OCI-LY7 (cell line): ENCODE results near the gene ALG5. TPM values are rescaled to one million over a fixed set of nuclear protein-coding genes. Genes with fewer than 3 reads are reported as not detected.

Experiments used
- BruUV-seq: library from RNA; stranded (reverse); fragments of 400-500 nt; replicated peaks from 2 replicates; lab custom pipeline; 2021; lab: Mats Ljungman, UMichigan
- CTCF ChIA-PET: fragments of 300-600 bp; sonication (Branson Sonifier 250); formaldehyde crosslinking; loops from one replicate; lab custom pipeline; 2022; ENCODE audit warnings: antibody characterized with exemption; ENCODE audit not compliant: unreplicated experiment; lab: Charles Lee
- POLR2A ChIA-PET: fragments of 300-600 bp; sonication (Branson Sonifier 250); formaldehyde crosslinking; loops from one replicate; lab custom pipeline; 2022; ENCODE audit warnings: antibody characterized with exemption; lab: Charles Lee
- DNase-seq: peaks from one replicate; pipeline ENCODE4 v3.0.0-alpha.2; 2015; ENCODE audit warnings: low spot score
- H2AFZ ChIP-seq: fragments of 200-600 bp; sonication (generic), shearing (Covaris generic); 2 replicates; pipeline ENCODE4 v1.6.1; 2014; ENCODE audit warnings: mild to moderate bottlenecking, antibody characterized with exemption, low read length, moderate library complexity
- H3K27ac ChIP-seq: fragments of 200-600 bp; sonication (generic); 2 replicates; pipeline ENCODE4 v1.5.1; 2014; ENCODE audit warnings: mixed run types, low read depth, mild to moderate bottlenecking, moderate library complexity, low read length, inconsistent platforms; ENCODE audit not compliant: poor library complexity, severe bottlenecking
- H3K36me3 ChIP-seq: fragments of 200-600 bp; sonication (generic); 2 replicates; pipeline ENCODE4 v1.6.1; 2014; ENCODE audit warnings: mild to moderate bottlenecking, antibody characterized with exemption, low read length, moderate library complexity, mixed read lengths; ENCODE audit not compliant: insufficient read depth
- H3K4me1 ChIP-seq: fragments of 200-600 bp; sonication (generic); 2 replicates; pipeline ENCODE4 v1.5.1; 2014; ENCODE audit warnings: mild to moderate bottlenecking, low read length; ENCODE audit not compliant: insufficient read depth, poor library complexity, severe bottlenecking
- H3K4me2 ChIP-seq: fragments of 200-600 bp; sonication (generic); 2 replicates; pipeline ENCODE4 v1.6.1; 2014; ENCODE audit warnings: mild to moderate bottlenecking, low read length
- H3K4me3 ChIP-seq: fragments of 200-600 bp; sonication (generic); 2 replicates; pipeline ENCODE4 v1.5.1; 2014; ENCODE audit warnings: mild to moderate bottlenecking, low read depth, low read length; ENCODE audit not compliant: poor library complexity, severe bottlenecking
- H3K79me2 ChIP-seq: fragments of 200-600 bp; sonication (generic); 2 replicates; pipeline ENCODE4 v1.6.1; 2016; ENCODE audit warnings: low read depth, mild to moderate bottlenecking, low read length, moderate library complexity, mixed read lengths; ENCODE audit not compliant: insufficient read depth
- H3K9me2 ChIP-seq: fragments of 200-600 bp; sonication (generic); 2 replicates; pipeline ENCODE4 v1.6.1; 2016; ENCODE audit warnings: mild to moderate bottlenecking, low read length, mixed read lengths; ENCODE audit not compliant: insufficient read depth
- H3K9me3 ChIP-seq: fragments of 200-600 bp; sonication (generic); 2 replicates; pipeline ENCODE4 v1.6.1; 2014; ENCODE audit warnings: mild to moderate bottlenecking, mixed run types, low read length, mixed read lengths
- H4K20me1 ChIP-seq: fragments of 200-600 bp; sonication (generic); 2 replicates; pipeline ENCODE4 v1.6.1; 2014; ENCODE audit warnings: mild to moderate bottlenecking, antibody characterized with exemption, low read length, moderate library complexity, mixed read lengths; ENCODE audit not compliant: insufficient read depth
- EZH2phosphoT487 ChIP-seq: fragments of 200-600 bp; sonication (generic); IDR thresholded peaks from 2 replicates; pipeline ENCODE4 v1.6.1; 2018; ENCODE audit warnings: low read depth, borderline replicate concordance, mild to moderate bottlenecking, mixed run types, antibody characterized with exemption, low read length, moderate library complexity, mixed read lengths
- intact Hi-C: fragments of 100-400 bp; cut with micrococcal nuclease; formaldehyde crosslinking; loops from one replicate; pipeline ENCODE4 v1.10.0; 2022; ENCODE audit not compliant: unreplicated experiment
- total RNA-seq, 2 experiments: library from RNA; depleted of rRNA in 1 of 2; stranded (reverse); fragments of >200 nt in 1 of 2; shearing (Covaris generic) in 1 of 2; gene quantifications; 2 replicates each; pipeline ENCODE4 v1.2.3, GENCODE V29; 2014 to 2022
- TF ChIP-seq, protein P1 (sequence below): fragments of 200-600 bp; sonication (generic); conservative IDR thresholded peaks from 2 replicates; pipeline ENCODE4 v1.5.1; 2014; ENCODE audit warnings: mild to moderate bottlenecking, antibody characterized with exemption, low read length, moderate library complexity, mixed read lengths

Gene ALG5
- total RNA-seq, 2 experiments from 2014 or later = 23.8 to 31.6 TPM

DNA sequence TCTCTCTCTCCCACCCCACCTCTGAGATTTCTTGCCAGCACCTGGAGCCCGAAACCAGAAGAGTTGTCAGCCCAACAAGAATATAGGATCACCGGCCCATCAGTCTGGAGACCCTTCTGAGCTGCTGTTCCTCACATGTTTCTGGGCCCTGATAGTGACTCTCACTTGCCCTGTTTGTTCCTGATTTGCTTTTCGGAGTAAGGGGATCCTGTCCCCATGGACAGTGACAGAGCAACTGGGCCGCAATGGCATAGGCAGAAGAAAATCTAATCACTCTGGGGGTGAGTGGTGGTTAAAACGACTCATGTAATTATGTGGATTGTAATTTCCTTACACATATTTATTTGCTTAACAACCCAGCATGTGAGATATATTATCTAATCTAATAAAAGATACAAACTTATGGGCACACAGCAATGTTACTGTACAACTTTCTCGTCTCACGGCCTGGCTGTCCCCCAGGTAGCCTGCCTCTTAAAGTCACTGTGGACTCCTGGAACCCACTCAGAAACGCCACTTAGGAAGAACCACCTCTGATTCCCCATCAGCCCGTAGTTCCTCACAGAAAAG lies 78.4 kb downstream of the ALG5 start:
- peak; percentile 56 for DNase-seq
- Histone ChIP-seq H3K79me2 (peaks cover 37% of the 10 kb centered on the region), H3K4me2 (peak overlapping the region; percentile 76), H3K27ac (peak overlapping the region; percentile 79), H2AFZ (peak overlapping the region; percentile 90), H3K9me3 (no peaks in the 10 kb centered on the region), H3K4me3 (peak overlapping the region; percentile 84), H4K20me1 (no peaks in the 10 kb centered on the region), H3K4me1 (peaks cover 85% of the 10 kb centered on the region), H3K36me3 (no peaks in the 10 kb centered on the region), H3K9me2 (no peaks in the 10 kb centered on the region)
- intact Hi-C loops = loop anchor here (5.0 kb wide), 3 partner anchors 52 to 137 kb away; partner anchors contain the start of gene SUPT20H
- BruUV-seq = no TSS peak
- POLR2A ChIA-PET = no interaction called here
- no peak for TF ChIP-seq EZH2phosphoT487
- TF ChIP-seq, protein P1, sequence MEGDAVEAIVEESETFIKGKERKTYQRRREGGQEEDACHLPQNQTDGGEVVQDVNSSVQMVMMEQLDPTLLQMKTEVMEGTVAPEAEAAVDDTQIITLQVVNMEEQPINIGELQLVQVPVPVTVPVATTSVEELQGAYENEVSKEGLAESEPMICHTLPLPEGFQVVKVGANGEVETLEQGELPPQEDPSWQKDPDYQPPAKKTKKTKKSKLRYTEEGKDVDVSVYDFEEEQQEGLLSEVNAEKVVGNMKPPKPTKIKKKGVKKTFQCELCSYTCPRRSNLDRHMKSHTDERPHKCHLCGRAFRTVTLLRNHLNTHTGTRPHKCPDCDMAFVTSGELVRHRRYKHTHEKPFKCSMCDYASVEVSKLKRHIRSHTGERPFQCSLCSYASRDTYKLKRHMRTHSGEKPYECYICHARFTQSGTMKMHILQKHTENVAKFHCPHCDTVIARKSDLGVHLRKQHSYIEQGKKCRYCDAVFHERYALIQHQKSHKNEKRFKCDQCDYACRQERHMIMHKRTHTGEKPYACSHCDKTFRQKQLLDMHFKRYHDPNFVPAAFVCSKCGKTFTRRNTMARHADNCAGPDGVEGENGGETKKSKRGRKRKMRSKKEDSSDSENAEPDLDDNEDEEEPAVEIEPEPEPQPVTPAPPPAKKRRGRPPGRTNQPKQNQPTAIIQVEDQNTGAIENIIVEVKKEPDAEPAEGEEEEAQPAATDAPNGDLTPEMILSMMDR = no peak
- CTCF ChIA-PET = no interaction called here

GRCh38 chr13:36919833-36920615 lies 79.1 kb downstream of the ALG5 start, which contains the start of gene SMAD9:
Gene SMAD9, minus strand, starts transcription at chr13:36920238. Its CDS starts 40,549 bp downstream, at chr13:36879689.
- peak within 1 kb of the TSS; percentile 79 for H3K27ac ChIP-seq
- H2AFZ ChIP-seq = peak within 1 kb of the TSS; percentile 90
- no peaks in the 10 kb centered on the region for H3K9me3 ChIP-seq
- peak within 1 kb of the TSS; percentile 96 for H3K4me2 ChIP-seq
- H3K36me3 ChIP-seq = no peaks in the 10 kb centered on the region
- H3K4me3 ChIP-seq = peak within 1 kb of the TSS; percentile 84
- ChIA-PET CTCF (no interaction called here), POLR2A (no interaction called here)
- intact Hi-C loops = loop anchor here (2.0 to 5.0 kb wide), 4 partner anchors 52 to 137 kb away; partner anchors contain the start of genes RFXAP and SUPT20H
- H3K4me1 ChIP-seq = peaks cover 85% of the 10 kb centered on the region
- TF ChIP-seq, protein P1 = no peak
- TF ChIP-seq EZH2phosphoT487 = no peak
- H3K79me2 ChIP-seq = peaks cover 44% of the 10 kb centered on the region
- DNase-seq = peak; percentile 73
- no peaks in the 10 kb centered on the region for H3K9me2 ChIP-seq
- BruUV-seq = no TSS peak
- no peaks in the 10 kb centered on the region for H4K20me1 ChIP-seq
